Posterior cingulate gyrus (tissue), 11 donors: ENCODE results near the gene PITPNC1.
A peak's percentile ranks its signal among the peaks of the same experiment; 100 is the strongest.
"Not testable (repeated sequence)": the region's sequence is repeated elsewhere in the genome, so short reads cannot be mapped to it uniquely, and the experiment has no call there.

Experiments used
- DNase-seq, 10 donors: peaks; one replicate each; pipeline versions ENCODE4 v3.0.0 to v3.0.0-alpha.2; 2020 to 2021; ENCODE audit warnings: mixed read lengths in 3 of 10
- intact Hi-C: fragments of 100-400 bp; cut with DNase I; formaldehyde crosslinking; loops from one replicate; pipeline ENCODE4 v1.15.1; 2023

The PITPNC1 gene

DNA sequence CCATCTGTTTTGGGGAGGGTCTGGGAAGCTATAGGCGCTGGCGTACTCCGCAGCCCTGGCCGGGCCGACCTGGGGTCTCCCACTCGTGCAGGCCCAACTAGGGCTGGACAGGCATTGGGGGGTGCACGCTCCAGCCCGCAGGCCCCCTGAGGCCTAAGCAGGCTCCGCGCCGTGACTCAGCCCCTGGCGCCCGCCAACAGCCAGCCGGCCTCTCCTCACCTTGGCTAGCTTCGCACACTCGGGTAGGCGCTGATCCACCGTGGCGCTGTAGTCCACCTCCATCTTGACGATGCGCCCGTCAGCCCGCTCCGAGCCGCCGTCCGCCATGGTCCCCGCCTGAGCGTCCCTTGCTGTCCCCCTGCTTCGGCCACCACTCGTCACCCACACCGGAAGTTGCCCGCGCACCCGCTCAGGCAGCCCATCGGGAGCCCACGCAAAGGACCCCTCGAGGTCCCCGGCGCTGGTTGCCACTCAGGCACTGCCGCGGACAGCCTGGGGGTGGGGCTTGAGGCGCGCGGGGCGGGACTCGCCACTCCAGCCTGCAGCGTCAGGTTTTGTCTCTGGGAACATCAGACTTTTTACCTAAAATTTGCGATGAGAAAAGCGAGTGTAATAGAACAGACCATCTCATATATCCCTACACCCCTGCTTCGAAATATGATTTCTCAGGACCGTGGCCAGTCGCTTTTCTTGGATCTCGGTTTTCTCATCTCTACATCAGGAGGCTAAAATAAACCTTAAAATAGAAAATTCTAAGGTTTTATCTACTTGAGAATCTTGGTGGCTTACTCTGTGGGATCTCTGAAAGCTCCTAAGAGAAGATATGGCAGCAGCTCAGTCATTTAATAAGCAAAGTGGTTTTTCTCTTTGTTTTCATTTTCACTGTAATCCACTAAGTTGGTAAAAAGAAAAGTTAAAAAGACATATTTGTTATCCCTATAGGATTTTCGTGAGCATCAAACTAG, 10.6 kb upstream of the PITPNC1 start, which contains the start of gene PSMD12:
TSS of gene PSMD12 (minus strand) at position 385 of the 965 bp plus-strand sequence. CDS start at position 327, 58 bp downstream.
- peak; percentile 92 to 99 (median 95) for DNase-seq
- intact Hi-C loops = loop anchor here (10.0 kb wide), 1 partner anchor 122 kb away; the partner anchor contains the start of gene HELZ

DNA sequence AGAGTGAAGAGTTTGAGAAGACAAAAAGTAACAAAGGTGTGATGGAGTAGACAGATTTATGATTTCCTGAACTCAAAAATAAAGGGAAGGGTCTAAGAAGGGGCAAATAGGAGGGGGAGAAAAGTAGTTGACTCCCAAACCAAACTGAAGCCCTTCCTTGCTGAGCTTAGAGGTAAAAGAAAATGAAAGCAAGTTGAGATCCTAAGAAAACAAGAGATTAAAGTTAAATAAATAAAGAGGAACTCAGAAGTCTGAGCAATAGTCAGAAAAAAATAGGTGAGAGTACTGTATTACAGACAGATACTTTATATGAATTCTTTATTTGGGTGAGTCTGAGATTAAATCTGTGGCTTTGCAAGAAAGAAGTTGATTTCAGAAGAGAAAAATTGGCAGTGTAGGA, 7.4 kb upstream of the PITPNC1 start:
- DNase-seq = no peak
- intact Hi-C loops = loop anchor here (10.0 kb wide), 3 partner anchors 125 to 455 kb away; partner anchors contain the start of genes BPTF and HELZ

DNA sequence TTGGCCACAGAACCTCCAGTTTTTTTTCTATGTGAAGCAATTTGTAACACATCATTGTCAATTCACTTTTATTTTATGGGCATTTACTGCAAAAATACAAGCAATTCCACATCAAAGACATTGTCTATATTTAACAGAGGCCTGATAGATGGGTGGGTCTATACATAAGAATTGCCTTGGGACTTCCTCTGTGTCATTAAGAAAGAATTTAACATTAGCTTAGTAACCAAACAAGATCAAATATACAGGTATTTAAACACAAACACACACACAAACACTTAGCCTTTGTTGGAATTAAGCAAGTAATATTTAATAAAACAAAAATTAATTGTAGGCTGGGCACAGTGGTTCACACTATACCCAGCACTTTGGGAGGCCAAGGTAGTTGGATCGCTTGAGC, 4.3 kb upstream of the PITPNC1 start:
- intact Hi-C loops = loop anchor here (10.0 kb wide), 2 partner anchors 252 to 452 kb away; partner anchors contain the start of gene BPTF
- DNase-seq = no peak

DNA sequence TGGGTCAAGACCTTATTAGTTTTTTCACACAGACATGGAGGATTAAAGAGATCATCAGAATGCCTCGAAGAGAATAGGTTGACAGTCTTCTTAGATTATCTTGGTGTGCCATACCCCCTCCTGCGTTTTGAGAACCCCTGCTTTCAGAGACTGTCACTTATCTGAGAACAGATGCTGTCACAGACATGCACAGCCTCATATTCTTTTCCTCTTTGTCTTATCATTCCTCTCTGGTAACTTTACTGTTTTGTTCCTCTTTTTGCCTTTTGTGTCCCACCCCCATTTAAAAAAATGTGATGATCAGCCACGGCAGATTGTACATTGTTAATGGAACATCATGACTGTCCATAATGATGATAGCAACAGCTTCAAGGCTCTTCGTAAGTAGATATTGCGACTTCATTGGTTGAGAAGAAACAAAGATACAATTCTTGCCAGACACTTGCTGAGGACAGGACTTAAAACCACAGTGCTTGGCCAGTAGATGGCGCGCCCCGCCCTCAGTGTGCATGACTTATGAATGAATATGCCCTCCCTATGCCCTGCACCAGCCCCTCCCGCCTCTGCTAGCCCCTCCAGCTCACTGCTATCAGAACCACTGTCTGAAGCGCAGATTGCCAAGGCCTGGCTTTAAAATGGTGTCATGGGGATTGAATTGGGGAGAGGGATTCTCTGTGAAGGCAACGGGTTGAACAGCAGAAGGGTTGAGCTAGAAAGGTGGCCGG, 2.6 kb upstream of the PITPNC1 start:
- DNase-seq = peak; percentile 72 to 98 (median 86)
- intact Hi-C loops = loop anchor here (10.0 kb wide), 2 partner anchors 250 to 450 kb away; partner anchors contain the start of gene BPTF

DNA sequence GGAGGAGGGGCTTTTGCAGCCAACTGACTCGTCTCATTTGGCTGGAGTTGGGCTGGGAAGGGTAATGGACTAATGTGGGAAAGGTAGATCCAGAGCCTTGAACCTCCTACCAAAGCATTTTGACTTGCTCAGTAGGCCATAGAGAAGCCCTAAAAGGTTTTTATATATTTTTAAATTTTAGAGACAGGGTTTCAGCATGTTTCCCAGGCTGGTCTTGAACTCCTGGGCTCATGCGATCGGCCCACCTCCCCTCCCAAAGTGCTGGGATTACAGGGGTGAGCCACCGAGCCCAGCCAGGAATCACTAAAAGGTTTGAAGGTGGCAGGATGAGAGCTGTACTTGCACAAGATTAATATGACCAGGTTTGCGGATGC, 2.0 kb upstream of the PITPNC1 start:
- intact Hi-C loops = loop anchor here (10.0 kb wide), 2 partner anchors 250 to 450 kb away; partner anchors contain the start of gene BPTF
- no peak for DNase-seq

DNA sequence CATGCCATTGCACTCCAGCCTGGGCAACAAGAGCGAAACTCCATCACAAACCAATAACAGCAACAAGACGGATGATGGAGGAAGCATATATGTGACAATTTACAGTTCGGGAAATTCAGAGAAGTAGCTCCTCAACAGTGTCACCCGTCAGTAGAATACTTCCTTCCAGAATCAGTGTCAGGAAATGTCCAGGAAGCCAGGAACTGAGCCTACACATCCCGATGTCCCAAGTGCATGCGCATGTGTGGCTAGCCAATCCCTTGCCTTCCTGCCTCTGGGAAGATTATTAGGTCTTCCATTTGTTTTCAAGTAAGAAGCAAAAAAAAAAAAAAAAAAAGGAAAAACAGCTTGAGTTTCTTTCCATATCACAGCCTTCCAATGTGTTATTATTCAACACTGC, 1.4 kb upstream of the PITPNC1 start:
- intact Hi-C loops = loop anchor here (10.0 kb wide), 2 partner anchors 249 to 449 kb away; partner anchors contain the start of gene BPTF
- DNase-seq = no peak

DNA sequence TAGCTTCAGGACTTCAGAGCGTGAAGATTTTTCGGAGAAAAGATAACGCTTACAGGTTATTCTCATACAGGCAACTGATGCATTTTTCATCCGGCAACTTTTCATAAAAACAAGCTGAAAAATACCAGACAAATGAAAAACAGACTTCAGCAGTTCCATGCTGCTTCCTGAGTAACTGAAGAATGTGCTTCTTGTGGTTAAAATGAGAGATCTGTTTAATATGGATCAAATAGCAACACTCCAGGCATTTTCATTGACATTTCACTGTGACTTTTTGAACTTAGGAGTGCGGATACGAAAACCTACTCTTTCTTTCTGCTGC, 705 bp upstream of the PITPNC1 start:
- no peak for DNase-seq
- intact Hi-C loops = loop anchor here (10.0 kb wide), 2 partner anchors 248 to 448 kb away; partner anchors contain the start of gene BPTF

DNA sequence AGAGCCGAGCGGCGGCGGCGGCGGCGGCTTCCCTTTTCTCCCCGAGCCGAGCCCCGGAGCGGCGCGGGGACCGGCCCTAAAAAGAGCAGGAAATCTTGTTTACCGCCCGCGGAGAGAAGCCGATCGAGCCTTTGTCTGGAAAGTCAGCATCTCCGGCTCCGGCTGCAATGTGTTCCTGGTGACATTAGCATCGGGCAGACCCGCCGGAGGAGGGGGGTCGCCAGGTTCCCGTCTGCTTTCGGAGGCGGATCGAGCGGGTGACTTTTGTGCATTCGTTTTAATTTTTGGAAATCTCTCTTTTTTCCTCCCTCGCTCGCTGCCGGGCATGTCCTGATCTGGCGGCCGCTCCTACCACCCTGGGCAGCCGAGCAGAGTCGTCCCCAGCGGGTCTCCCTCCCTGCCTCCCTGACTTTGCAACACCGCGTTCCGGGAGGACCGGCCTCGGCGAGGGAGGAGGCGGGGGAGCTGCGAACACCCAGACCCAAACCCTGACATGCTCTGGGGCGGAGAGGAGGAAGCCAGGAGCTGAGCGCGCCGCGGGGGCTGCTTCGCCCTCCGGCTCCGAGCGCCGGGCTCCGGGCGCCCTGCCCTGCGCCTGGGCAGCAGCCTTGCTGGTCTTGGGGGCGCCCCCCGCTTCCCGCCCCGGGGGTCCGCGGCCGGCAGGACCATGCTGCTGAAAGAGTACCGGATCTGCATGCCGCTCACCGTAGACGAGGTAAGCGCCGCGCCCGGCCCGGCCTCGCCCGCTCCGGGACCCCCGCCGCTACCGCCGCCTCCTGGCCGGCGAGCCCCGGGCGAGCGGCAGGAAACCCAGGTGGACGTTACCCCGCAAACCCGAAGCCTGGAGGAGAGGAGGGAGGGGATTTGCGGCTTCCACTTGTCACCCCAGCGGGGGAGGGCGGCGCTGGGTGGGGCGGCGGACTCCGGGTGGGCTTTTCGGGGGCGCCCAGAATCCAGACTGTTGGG, 690 bp downstream of the PITPNC1 start:
- peak in 8 of 10 donors; percentile 22 to 90 (median 38) for DNase-seq
- intact Hi-C loops = loop anchor here (1.0 to 10.0 kb wide), 4 partner anchors 98 to 447 kb away; partner anchors contain the start of gene BPTF

DNA sequence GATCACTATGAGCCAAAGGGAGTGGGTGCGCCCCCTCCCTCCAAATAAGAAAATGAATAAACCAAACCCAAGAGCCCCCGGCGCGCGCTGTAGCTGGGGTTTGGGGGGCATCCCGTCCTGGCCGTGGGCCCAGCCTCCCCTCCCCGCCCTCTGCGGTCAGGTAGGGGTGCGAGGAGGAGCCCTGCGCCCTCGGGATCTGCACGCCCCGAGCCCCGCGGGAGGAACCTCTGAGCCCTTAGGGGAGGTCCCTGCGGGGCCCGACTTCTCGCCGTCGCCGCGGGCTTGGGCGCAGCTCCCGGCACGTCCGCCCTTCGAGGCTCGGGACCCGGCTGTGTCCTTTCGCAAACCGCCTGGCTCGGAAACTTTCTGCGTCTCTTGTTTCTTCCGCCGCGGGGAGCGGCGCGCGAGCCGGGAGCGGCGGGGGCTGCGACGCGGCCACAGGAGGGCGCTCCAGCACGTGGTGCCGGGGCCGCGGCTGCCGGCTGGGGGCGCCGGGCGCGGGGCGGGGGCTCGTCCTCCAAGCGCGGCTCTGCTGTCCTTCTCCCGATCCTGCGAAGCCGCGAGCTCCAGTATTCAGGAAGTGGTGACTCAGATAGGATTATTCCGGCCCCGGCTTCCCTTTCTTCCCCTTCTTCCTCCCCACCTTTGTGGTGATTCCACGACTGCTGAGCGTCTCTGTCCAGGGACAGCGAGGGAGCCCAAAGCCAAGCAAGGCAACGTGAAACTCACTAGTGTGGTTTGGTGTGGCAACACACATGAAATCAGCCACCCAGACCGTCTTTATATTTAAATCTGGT, 1.6 kb downstream of the PITPNC1 start:
- intact Hi-C loops = loop anchor here (1.0 to 10.0 kb wide), 3 partner anchors 246 to 446 kb away; partner anchors contain the start of gene BPTF
- DNase-seq = peak; percentile 45 to 94 (median 63)

DNA sequence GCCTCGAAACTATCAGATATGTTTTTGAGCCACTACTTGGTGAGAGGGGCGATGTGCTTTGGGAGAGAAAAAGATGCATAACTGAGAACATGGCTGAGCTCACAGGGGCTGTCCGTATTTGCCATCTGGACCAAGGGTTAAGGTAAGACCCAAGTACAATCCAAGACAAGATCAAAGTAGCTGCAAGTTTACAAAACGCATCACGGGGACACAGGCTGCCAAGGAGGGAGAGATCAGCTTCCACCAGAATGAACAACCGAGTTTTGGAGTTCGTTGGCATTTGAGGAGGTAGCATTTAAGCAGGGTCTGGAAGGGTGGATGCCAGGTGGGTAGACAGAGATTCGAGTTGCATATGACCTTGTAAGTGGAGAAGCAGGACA, 2.2 kb downstream of the PITPNC1 start:
- intact Hi-C loops = loop anchor here (10.0 kb wide), 2 partner anchors 246 to 446 kb away; partner anchors contain the start of gene BPTF

DNA sequence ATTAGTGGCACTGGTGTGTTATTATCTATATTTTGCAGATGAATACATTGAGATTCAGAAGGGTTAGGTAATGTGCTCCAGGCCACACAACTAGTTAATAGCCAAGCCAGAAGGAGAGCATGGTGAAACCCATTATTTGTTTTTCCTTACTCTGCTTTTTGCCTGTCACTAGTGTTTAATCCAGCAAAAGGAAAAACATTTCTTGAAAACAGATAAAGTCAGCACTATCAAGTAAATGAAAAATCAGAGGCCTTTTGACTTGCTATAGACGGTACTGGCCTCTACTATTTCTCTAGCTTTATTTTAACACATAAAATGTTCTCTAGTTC, 4.8 kb downstream of the PITPNC1 start:
- DNase-seq = no peak
- intact Hi-C loops = no loop called here

More for the DNA sequence above, 2.2 kb downstream of the PITPNC1 start:
- no peak for DNase-seq

DNA sequence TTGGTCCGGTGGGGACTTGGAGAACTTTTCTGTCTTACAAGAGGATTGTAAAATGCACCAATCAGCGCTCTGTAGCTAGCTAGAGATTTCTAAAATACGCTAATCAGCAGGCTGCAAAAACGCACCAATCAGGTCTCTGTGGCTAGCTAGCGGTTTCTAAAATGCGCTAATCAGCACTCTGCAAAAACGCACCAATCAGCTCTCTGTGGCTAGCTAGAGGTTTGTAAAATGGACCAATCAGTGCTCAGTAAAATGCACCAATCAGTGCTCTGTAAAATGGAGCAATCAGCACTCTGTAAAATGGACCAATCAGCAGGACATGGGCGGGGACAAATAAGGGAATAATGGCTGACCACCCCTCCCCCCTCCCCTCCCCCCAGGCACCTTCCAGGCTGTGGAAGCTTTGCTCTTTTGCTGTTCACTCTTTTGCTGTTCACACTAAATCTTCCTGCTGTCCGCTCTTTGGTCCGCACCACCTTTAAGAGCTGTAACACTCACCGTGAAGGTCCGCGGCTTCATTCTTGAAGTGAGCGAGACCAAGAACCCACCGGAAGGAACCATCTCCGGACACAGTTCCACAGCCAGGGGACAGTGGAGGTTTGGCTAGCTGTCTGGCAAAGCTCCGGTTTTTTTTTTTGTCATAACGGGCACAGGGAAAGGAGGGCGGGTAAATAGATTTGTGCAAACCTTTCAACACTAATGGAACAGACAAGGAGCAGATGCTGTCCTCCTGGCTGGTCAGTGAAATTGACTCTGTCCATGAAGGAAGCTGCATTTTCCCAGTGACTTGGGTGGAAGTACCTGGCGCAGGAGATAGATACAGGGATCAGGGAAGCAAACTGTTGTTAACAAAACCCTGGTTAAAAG, 8.3 kb downstream of the PITPNC1 start:
- intact Hi-C loops = no loop called here
- DNase-seq = no peak

DNA sequence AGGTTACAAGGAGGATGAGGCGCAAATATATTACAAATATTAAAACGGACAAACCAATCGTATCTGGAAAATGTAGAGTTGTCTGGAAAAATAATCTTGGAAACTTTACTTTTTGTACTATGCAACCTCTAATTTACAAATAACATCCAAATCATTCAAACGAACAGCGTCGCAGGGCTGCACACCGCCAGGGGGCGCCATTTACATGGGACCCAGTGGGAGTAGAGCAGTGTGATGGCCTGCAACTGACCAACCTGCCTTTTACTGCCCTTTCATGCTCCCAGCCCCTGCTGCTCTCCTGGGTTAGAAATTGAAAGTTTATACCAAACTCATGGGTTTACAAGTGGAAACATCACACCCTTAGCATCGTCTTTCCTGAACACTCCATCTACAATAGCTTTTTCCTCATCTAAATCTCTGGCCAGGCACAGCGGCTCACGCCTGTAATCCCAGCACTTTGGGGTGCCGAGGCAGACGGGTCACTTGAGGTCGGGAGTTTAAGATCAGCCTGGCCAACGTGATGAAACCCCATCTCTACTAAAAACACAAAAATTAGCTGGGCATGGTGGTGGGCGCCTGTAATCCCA, 10.0 kb downstream of the PITPNC1 start:
- peak in 8 of 10 donors; percentile 40 to 91 (median 54) for DNase-seq
- intact Hi-C loops = no loop called here

DNA sequence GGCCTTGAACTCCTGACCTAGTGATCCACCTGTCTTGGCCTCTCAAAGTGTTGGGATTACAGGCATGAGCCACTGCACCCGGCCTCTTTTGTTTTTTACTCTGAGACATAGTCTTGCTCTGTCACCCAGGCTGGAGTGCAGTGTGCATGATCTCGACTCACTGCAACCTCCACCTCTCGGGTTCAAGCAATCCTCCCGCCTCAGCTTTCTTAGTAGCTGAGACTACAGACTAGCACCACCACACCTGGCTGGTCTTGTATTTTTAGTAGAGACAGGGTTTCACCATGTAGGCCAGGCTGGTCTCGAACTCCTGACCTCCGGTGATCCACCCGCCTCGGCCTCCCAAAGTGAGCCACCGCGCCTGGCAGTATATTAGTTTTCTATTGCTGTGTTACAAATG, 11.5 kb downstream of the PITPNC1 start:
- intact Hi-C loops = not testable (repeated sequence)

DNA sequence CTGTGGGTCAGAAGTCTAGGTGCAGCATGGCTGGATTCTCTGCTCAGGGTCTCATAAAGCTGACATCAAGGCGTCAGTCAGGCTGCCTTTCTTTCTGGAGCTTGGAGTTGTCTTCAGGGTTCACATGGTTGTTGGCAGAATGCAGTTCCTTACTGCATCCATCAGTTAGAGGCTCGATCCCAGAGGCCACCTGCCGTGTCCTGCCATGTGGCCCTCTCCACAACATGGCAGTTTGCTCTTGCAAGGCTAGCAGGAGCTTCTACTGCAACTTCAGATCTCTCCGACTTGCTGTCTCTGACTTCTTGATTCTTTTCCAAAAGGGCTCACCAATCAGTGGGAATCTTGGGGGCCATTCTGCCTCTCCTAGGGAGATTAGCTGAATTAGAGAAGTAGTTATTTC, 11.9 kb downstream of the PITPNC1 start:
- intact Hi-C loops = no loop called here
- peak in 1 of 10 donors; percentile 25 for DNase-seq

More for the DNA sequence above, 11.5 kb downstream of the PITPNC1 start:
- DNase-seq = peak in 1 of 10 donors; percentile 18

DNA sequence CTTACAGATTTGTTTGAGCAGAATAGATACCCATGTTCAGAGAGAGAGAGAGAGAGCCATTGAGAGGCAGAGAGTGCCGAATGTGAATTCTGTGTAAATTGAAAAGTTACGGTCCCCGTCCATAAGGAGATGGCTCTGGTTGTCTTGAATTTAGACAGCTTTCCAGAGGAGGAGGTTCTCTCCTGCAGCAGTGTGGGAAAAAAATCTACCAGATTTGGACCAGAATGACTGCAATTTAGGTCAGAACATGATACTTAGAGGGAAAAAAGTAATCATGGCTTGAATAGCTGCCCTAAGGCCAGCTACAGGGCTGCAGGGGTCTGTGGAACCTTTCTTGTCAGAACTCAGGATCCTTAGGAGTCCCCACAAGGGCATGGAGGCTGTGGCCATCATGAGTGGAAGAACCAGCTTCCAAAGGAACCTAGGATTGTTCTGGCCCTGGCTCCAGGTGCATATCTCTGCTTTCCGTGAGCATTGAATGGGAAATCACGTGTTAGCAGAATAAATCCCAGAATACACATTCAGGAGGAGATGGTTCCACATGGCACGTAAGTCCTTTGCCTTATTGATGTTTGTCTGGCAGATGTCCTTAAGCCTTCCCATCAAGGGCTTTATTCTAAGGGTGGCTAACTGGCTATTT, 13.0 kb downstream of the PITPNC1 start:
- no peak for DNase-seq
- intact Hi-C loops = no loop called here
